ENCODE results near the gene IPCEF1. TPM values are rescaled to one million over a fixed set of nuclear protein-coding genes. Genes with fewer than 3 reads are reported as not detected.

The IPCEF1 gene
- total and polyA plus RNA-seq, 3 donors from 2014 or later, result 3.6 to 4.8 (median 4.2) TPM

GRCh38 chr6:154247119-154247861, 109.3 kb downstream of the IPCEF1 start:
- H3K9me3 ChIP-seq, result no peaks in the 10 kb centered on the region
- no peaks in the 10 kb centered on the region for H3K36me3 ChIP-seq (ENCODE audit: low read depth, missing control alignments)
- no peaks in the 10 kb centered on the region for H3K27me3 ChIP-seq
- TF ChIP-seq, protein P1, sequence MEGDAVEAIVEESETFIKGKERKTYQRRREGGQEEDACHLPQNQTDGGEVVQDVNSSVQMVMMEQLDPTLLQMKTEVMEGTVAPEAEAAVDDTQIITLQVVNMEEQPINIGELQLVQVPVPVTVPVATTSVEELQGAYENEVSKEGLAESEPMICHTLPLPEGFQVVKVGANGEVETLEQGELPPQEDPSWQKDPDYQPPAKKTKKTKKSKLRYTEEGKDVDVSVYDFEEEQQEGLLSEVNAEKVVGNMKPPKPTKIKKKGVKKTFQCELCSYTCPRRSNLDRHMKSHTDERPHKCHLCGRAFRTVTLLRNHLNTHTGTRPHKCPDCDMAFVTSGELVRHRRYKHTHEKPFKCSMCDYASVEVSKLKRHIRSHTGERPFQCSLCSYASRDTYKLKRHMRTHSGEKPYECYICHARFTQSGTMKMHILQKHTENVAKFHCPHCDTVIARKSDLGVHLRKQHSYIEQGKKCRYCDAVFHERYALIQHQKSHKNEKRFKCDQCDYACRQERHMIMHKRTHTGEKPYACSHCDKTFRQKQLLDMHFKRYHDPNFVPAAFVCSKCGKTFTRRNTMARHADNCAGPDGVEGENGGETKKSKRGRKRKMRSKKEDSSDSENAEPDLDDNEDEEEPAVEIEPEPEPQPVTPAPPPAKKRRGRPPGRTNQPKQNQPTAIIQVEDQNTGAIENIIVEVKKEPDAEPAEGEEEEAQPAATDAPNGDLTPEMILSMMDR (IDR thresholded peaks at IDR 0.05), result no peak
- no peak for TF ChIP-seq POLR2A (IDR thresholded peaks at IDR 0.05)
- intact Hi-C loops (cut with DNase I; ENCODE audit: low total_unique reads), result no loop called here
- H3K4me1 ChIP-seq, result no peaks in the 10 kb centered on the region
- no peak overlapping the region for H3K27ac ChIP-seq
- H3K4me3 ChIP-seq, result no peak overlapping the region
- no peak for DNase-seq
- 47 to 48% methylated on average over 12 of the region's 12 CpGs for WGBS, 2 donors

DNA sequence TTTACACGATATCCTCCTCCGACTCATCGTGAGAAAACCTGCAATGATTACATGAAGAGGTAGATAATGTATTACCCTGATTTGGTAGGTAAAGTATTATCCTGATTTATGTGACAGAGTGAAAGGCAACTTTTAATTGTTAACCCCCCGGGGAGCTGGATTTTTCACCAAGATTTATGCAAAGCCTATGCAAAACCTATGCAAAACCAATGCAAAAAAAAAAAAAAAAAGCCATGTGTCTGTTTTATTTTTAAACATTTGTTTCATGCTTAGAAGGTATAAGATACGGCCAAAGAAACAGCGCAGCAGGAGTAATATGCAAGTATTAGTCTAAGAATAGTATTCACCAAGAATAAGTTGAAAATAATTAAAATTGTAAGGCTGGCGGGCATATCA, 109.9 kb downstream of the IPCEF1 start:
- no peak overlapping the region for H3K4me3 ChIP-seq

DNA sequence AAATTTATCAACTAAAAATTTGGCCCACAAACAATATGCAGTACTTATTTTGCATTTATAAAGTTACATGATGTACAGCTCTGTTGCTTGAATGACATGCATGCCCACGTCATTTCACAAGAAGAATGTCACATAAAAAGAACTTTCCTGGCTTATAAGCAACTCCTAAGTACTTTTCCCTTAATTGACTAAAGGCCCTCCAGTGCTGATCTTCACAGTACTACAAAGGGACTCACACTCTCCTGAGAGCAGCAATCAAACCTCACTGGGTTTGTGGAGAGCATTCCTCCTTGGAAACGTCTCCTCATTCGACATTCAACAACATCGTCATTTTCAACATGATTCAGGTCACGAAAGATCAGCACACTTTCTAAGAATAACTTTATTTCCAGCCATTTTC, 111.1 kb downstream of the IPCEF1 start:
- H3K4me1 ChIP-seq, result no peaks in the 10 kb centered on the region
- no peak overlapping the region for H3K4me3 ChIP-seq
- no peak overlapping the region for H3K27ac ChIP-seq
- H3K27me3 ChIP-seq, result no peaks in the 10 kb centered on the region
- H3K9me3 ChIP-seq, result no peaks in the 10 kb centered on the region
- 64 to 78% methylated on average over 5 of the region's 5 CpGs for WGBS, 2 donors
- TF ChIP-seq, protein P1 (IDR thresholded peaks at IDR 0.05), result no peak
- TF ChIP-seq POLR2A (IDR thresholded peaks at IDR 0.05), result no peak
- intact Hi-C loops (cut with DNase I; ENCODE audit: low total_unique reads), result no loop called here
- no peaks in the 10 kb centered on the region for H3K36me3 ChIP-seq (ENCODE audit: low read depth, missing control alignments)
- DNase-seq, result no peak

More for the DNA sequence above, 109.9 kb downstream of the IPCEF1 start:
- intact Hi-C loops (cut with DNase I; ENCODE audit: low total_unique reads), result no loop called here
- no peak for DNase-seq
- Histone ChIP-seq H3K36me3 (ENCODE audit: low read depth, missing control alignments) (no peaks in the 10 kb centered on the region), H3K9me3 (no peaks in the 10 kb centered on the region), H3K27me3 (no peaks in the 10 kb centered on the region), H3K27ac (no peak overlapping the region), H3K4me1 (no peaks in the 10 kb centered on the region)
- 77 to 90% methylated on average over 7 of the region's 7 CpGs for WGBS, 2 donors
- TF ChIP-seq, protein P1 (IDR thresholded peaks at IDR 0.05), result no peak
- no peak for TF ChIP-seq POLR2A (IDR thresholded peaks at IDR 0.05)

DNA sequence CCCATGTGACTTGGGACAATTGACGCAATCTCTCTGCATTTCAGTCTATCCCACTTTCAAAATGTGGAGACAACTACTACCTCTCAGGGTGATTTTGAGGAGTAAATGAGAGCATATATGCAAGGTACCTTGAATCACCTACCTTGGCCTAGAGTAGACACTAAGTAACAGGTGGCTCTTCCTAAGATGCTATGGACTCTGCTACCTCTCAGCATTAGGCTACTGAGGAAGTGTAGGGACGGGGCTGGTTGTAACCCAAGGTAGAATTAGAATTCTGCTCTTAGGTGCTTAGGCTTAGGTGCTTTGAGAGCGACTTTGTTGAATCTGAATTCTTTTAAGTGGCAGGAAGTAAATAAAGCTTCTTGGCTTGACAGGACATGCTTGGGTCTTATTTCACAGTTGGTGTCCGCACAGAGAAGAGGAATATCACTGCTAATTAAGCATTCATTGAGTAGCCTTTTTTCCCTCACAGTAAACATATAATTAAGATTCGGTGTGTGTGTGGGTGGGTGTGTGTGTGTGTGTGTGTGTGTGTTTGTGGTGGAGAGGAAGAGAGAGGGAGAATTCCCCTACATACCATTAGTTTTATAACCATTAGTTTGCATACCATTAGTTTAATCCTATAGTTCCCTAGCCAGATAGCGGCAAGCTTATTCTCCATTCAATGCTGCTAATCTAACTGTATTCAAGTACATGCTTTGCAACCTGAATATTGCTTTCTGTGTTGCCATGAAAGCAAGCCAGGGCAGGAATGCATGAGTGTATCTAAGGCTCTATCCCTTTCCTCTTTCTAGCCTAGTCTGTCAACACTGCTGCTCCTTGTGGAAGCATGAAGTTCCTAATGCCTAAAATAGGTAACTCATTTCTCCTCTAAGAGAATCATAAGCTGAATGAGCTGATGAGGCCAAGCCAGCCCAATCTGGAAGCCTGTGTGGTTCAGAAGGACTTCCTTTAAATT, 112.5 kb downstream of the IPCEF1 start:
- WGBS, 2 donors, result 80 to 86% methylated on average over 6 of the region's 6 CpGs
- no peak for DNase-seq
- H3K27ac ChIP-seq, result no peak overlapping the region
- H3K36me3 ChIP-seq (ENCODE audit: low read depth, missing control alignments), result no peaks in the 10 kb centered on the region
- no peaks in the 10 kb centered on the region for H3K27me3 ChIP-seq
- TF ChIP-seq, protein P1 (IDR thresholded peaks at IDR 0.05), result no peak
- TF ChIP-seq POLR2A (IDR thresholded peaks at IDR 0.05), result no peak
- no peak overlapping the region for H3K4me3 ChIP-seq
- intact Hi-C loops (cut with DNase I; ENCODE audit: low total_unique reads), result no loop called here
- H3K9me3 ChIP-seq, result no peaks in the 10 kb centered on the region
- H3K4me1 ChIP-seq, result no peaks in the 10 kb centered on the region

All from testis (tissue), 3 donors.